ENCODE data around the gene AKAP8L.
"Not testable (repeated sequence)": the region's sequence is repeated elsewhere in the genome, so short reads cannot be mapped to it uniquely, and the experiment has no call there.

The AKAP8L gene

DNA sequence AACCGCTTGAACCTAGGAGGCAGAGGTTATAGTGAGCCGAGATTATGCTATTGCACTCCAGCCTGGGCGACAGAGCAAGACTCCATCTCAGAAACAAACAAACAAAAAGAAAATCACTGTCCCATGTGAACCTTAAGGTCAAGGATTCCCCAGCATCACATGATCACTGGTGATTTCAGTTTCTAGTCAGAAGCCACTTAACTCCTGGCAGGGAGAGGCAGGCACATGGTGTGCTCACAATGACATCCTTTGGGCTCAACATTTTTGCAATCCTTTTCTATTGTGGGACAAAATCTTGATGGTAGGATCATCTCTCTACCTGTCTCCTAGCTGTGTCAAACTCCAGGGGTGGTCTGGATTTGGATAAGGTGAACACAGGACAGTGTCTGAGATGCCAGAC is 51.3 kb downstream of the AKAP8L start:
- H3K9ac ChIP-seq (ENCODE audit: low read depth, low read length), result no peak overlapping the region
- no peaks in the 10 kb centered on the region for H3K4me1 ChIP-seq (ENCODE audit: insufficient read depth, low read length)
- H3K36me3 ChIP-seq (ENCODE audit: insufficient read depth, low read length), result peaks cover 29% of the 10 kb centered on the region
- no peaks in the 10 kb centered on the region for H3K9me3 ChIP-seq (ENCODE audit: control insufficient read depth, insufficient read depth, low read length)

DNA sequence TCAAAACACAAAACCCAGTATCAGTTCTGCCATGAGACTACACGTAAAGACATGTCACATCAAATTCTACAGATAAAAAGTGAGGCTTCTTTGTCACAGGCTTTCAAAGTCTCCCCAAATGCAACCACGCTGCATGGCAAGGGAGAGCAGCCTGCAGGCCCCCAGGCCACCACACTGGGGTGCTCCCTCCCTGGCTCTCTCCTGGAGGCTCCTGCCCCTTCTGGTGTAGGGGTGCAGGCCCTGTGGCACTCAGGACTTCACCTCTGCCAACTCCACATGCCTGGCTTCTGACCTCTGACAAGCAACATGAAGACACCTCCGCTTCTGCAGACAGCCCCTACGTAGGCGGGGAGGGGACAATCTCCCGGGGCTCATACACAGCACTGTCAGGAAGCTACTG is 53.5 kb downstream of the AKAP8L start:
- peaks cover 38% of the 10 kb centered on the region for H3K36me3 ChIP-seq (ENCODE audit: insufficient read depth, low read length)

DNA sequence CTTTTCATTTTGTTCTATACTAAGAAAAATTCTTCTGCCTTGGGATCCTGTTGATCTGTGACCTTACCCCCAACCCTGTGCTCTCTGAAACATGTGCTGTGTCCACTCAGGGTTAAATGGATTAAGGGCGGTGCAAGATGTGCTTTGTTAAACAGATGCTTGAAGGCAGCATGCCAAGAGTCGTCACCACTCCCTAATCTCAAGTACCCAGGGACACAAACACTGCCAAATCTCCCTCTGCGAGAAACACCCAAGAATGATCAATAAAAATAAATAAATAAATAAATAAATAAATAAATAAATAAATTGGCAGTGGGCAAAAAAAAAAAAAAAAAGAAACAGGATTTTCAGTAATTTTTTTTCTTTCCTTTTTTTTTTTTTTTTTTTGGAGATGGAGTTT is 55.0 kb downstream of the AKAP8L start:
- not testable (repeated sequence) for H3K4me1 ChIP-seq (ENCODE audit: insufficient read depth, low read length); H3K9ac ChIP-seq (ENCODE audit: low read depth, low read length); H3K9me3 ChIP-seq (ENCODE audit: control insufficient read depth, insufficient read depth, low read length)
- peaks cover 43% of the 10 kb centered on the region for H3K36me3 ChIP-seq (ENCODE audit: insufficient read depth, low read length)

More for the DNA sequence above, 53.5 kb downstream of the AKAP8L start:
- Histone ChIP-seq H3K9ac (ENCODE audit: low read depth, low read length) (no peak overlapping the region), H3K9me3 (ENCODE audit: control insufficient read depth, insufficient read depth, low read length) (no peaks in the 10 kb centered on the region), H3K4me1 (ENCODE audit: insufficient read depth, low read length) (no peaks in the 10 kb centered on the region)

DNA sequence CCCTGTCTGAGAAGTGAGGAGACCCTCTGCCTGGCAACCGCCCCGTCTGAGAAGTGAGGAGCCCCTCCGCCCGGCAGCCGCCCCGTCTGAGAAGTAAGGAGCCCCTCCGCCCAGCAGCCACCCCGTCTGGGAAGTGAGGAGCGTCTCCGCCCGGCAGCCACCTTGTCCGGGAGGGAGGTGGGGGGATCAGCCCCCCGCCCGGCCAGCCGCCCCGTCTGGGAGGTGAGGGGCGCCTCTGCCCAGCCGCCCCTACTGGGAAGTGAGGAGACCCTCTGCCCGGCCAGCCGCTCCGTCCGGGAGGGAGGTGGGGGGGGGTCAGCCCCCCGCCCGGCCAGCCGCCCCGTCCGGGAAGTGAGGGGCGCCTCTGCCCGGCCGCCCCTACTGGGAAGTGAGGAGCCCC is 55.7 kb downstream of the AKAP8L start:
- not testable (repeated sequence) for H3K9me3 ChIP-seq (ENCODE audit: control insufficient read depth, insufficient read depth, low read length)
- H3K36me3 ChIP-seq (ENCODE audit: insufficient read depth, low read length), result peaks cover 49% of the 10 kb centered on the region

DNA sequence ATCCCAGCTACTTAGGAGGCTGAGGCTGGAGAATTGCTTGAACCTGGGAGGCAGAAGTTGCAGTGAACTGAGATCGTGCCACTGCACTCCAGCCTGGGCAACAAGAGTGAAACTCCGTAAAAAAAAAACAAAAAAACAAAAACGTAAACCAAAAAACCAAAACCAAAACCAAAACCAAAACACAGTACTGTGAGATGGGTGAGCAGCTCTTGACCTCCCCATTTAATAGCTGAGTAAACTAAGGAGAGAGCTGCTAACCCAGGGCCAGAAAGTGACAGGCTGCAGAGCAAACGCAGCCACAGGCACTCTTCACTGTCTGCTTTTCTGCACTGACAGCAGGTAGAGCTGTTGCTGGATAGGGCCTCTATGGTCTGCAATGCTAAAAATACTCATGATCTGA is 58.8 kb downstream of the AKAP8L start:
- H3K36me3 ChIP-seq (ENCODE audit: insufficient read depth, low read length), result peaks cover 45% of the 10 kb centered on the region
- H3K4me1 ChIP-seq (ENCODE audit: insufficient read depth, low read length); H3K9me3 ChIP-seq (ENCODE audit: control insufficient read depth, insufficient read depth, low read length); H3K9ac ChIP-seq (ENCODE audit: low read depth, low read length): not testable (repeated sequence)

More for the DNA sequence above, 55.7 kb downstream of the AKAP8L start:
- not testable (repeated sequence) for H3K9ac ChIP-seq (ENCODE audit: low read depth, low read length); H3K4me1 ChIP-seq (ENCODE audit: insufficient read depth, low read length)

DNA sequence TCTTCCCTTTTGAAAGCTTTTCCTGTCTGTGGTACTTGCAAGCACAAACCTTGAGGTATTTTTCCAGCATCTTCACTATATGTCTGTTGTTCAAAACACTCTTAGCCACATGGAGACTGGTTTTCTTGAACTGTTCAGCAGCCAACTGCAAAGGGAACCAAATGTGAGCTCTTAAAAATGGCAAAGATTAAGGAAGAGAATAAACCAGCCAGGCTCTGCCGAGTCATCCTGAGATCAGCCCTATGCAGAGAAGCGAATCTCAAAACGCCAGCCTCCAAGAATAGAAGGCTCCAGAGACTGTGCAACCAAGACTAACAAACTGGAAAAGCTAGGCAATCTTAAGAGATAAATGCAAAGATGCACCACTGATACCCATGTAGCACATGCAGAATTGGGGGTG is 59.9 kb downstream of the AKAP8L start:
- H3K9ac ChIP-seq (ENCODE audit: low read depth, low read length), result no peak overlapping the region

DNA sequence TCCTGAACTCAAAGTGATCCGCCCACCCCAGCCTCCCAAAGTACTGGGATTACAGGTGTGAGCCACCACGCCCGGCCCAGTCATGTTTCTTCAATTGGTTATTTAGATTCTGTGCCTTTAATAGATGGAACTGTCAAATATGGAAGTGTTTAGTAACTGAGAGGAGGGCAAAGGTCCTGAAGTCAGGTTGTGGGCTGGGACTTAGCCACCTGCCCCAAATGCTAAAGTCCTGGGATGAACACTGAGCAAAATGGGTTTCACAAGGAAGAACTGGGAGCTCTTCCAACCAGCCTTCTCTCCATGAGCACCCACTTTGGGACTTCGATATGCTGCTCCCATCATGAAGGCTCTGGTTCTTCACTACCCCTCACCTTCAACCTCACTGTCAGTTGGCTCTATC is 60.9 kb downstream of the AKAP8L start:
- Histone ChIP-seq H3K36me3 (ENCODE audit: insufficient read depth, low read length) (peaks cover 46% of the 10 kb centered on the region), H3K9me3 (ENCODE audit: control insufficient read depth, insufficient read depth, low read length) (no peaks in the 10 kb centered on the region), H3K4me1 (ENCODE audit: insufficient read depth, low read length) (no peaks in the 10 kb centered on the region), H3K9ac (ENCODE audit: low read depth, low read length) (no peak overlapping the region)

More for the DNA sequence above, 59.9 kb downstream of the AKAP8L start:
- peaks cover 46% of the 10 kb centered on the region for H3K36me3 ChIP-seq (ENCODE audit: insufficient read depth, low read length)
- H3K4me1 ChIP-seq (ENCODE audit: insufficient read depth, low read length), result no peaks in the 10 kb centered on the region
- H3K9me3 ChIP-seq (ENCODE audit: control insufficient read depth, insufficient read depth, low read length), result no peaks in the 10 kb centered on the region

DNA sequence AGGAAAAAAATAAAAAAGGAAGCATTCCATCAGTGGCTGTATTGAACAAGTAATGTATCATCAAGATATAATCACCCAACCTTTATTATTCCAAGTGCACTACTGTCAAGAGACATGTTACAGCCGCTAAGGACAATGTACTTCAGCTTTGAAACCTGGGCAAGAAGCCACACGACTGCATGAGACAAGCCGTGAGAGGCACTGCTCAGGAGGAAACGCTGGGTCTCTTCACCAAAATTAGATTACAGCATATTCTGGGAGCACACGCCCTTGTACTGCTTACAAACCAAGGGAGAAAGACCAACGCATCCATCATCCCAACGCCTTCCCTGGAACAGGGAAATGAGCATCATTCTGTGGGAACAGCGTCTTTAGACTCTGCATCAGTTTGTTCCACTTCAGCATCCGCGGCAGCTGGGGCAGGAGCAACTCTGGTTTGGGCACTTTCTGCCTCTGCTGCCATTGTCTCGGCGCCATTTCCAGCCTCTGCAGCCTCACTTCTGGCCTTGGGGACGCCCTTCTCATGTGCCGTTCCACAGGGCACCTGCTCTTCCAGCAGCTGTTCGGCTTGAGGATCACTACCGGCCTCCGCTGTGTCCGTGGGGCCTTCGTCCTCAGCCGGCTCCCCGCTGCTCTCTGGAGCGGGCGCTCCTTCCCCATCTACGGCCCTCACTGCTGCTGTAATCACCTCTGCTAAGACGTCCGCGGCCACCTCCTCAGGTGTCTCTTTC is 64.1 kb downstream of the AKAP8L start:
- no peaks in the 10 kb centered on the region for H3K9me3 ChIP-seq (ENCODE audit: control insufficient read depth, insufficient read depth, low read length)
- H3K4me1 ChIP-seq (ENCODE audit: insufficient read depth, low read length), result no peaks in the 10 kb centered on the region
- H3K9ac ChIP-seq (ENCODE audit: low read depth, low read length), result no peak overlapping the region
- peaks cover 25% of the 10 kb centered on the region for H3K36me3 ChIP-seq (ENCODE audit: insufficient read depth, low read length)

DNA sequence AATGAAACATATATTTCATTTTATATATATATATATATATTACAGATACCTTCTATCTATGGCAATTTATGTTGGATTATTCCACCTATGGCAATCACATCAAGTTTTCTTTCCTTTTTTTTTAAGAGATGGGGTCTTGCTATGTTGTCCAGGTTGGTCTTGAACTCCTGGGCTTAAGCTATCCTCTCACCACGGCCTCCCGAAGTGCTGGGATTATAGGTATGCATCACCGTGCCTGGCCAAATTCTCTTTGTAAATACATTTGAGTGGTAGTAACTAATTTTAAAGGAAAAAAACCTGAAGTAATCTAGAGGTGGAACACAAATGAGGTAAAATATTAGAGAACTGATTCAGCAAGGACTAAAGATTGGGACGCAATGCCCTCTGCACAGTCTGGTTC is 64.9 kb downstream of the AKAP8L start:
- H3K9ac ChIP-seq (ENCODE audit: low read depth, low read length), result no peak overlapping the region
- no peaks in the 10 kb centered on the region for H3K9me3 ChIP-seq (ENCODE audit: control insufficient read depth, insufficient read depth, low read length)
- peaks cover 21% of the 10 kb centered on the region for H3K36me3 ChIP-seq (ENCODE audit: insufficient read depth, low read length)
- no peaks in the 10 kb centered on the region for H3K4me1 ChIP-seq (ENCODE audit: insufficient read depth, low read length)

DNA sequence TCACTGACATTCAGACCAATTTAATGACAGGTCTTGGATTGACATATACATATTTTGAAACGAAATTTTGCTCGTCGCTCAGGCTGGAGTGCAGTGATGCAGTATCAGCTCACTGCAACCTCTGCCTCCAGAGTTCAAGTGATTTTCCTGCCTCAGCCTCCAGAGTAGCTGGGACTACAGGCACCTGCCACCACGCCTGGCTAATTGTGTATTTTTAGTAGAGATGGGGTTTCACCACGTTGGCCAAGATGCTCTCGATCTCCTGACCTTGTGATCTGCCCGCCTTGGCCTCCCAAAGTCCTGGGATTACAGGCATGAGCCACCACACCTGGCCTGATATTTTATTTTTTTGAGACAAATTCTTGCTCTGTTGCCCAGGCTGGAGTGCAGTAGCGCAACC is 66.3 kb downstream of the AKAP8L start:
- H3K36me3 ChIP-seq (ENCODE audit: insufficient read depth, low read length); H3K9me3 ChIP-seq (ENCODE audit: control insufficient read depth, insufficient read depth, low read length); H3K4me1 ChIP-seq (ENCODE audit: insufficient read depth, low read length); H3K9ac ChIP-seq (ENCODE audit: low read depth, low read length): not testable (repeated sequence)

DNA sequence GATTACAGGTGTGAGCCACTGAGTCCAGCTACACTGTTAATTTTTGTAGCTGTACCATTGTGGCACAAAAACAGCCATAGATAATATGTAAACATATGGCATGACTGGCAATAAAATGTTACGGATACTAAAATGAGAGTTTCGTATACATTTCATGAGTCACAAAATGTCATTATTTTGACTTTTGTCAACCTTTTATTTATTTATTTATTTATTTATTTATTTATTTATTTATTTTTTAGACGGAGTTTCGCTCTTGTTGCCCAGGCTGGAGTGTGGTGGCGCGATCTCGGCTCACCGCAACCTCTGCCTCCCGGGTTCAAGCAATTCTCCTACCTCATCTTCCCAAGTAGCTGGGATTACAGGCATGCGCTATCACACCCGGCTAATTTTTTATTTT is 77.5 kb downstream of the AKAP8L start:
- not testable (repeated sequence) for H3K4me1 ChIP-seq (ENCODE audit: insufficient read depth, low read length); H3K9me3 ChIP-seq (ENCODE audit: control insufficient read depth, insufficient read depth, low read length); H3K36me3 ChIP-seq (ENCODE audit: insufficient read depth, low read length); H3K9ac ChIP-seq (ENCODE audit: low read depth, low read length)

DNA sequence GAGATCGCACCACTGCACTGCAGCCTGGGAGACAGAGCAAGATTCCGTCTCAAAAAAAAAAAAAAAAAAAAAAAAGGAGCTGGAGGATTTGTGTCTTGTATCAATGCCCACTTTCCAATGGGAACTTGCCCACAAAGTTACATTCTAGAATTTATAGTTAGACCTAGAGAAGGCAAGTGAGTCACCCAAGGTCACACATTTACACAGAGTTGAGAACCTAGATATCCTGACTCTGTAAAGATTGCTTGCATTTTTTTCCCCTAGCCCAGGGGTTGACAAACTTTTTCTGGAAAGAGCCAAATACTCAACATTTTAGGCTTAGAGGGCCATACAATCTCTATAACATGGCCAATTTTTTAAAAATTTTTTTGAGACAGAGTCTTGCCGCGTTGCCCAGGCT is 78.7 kb downstream of the AKAP8L start:
- Histone ChIP-seq H3K4me1 (ENCODE audit: insufficient read depth, low read length) (no peaks in the 10 kb centered on the region), H3K9ac (ENCODE audit: low read depth, low read length) (no peak overlapping the region), H3K9me3 (ENCODE audit: control insufficient read depth, insufficient read depth, low read length) (no peaks in the 10 kb centered on the region), H3K36me3 (ENCODE audit: insufficient read depth, low read length) (no peaks in the 10 kb centered on the region)

DNA sequence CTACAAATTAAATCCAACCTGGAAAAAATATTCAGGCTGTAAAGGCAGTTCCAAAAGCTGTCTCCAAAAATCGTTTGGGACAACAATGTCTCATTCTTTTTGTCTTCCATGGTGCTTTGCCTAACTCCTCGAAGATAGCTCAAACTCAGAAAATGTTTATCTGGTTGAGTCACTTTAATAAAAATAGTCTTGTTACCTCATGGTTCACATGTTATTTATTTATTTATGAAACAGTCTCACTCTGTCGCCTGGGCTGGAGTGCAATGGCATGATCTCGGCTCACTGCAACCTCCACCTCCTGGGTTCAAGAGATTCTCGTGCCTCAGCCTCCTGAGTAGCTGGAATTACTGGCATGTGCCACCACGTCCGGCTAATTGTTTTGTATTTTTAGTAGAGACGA is 81.6 kb downstream of the AKAP8L start:
- no peaks in the 10 kb centered on the region for H3K36me3 ChIP-seq (ENCODE audit: insufficient read depth, low read length)
- H3K9ac ChIP-seq (ENCODE audit: low read depth, low read length), result no peak overlapping the region
- H3K4me1 ChIP-seq (ENCODE audit: insufficient read depth, low read length), result no peaks in the 10 kb centered on the region
- H3K9me3 ChIP-seq (ENCODE audit: control insufficient read depth, insufficient read depth, low read length), result no peaks in the 10 kb centered on the region

DNA sequence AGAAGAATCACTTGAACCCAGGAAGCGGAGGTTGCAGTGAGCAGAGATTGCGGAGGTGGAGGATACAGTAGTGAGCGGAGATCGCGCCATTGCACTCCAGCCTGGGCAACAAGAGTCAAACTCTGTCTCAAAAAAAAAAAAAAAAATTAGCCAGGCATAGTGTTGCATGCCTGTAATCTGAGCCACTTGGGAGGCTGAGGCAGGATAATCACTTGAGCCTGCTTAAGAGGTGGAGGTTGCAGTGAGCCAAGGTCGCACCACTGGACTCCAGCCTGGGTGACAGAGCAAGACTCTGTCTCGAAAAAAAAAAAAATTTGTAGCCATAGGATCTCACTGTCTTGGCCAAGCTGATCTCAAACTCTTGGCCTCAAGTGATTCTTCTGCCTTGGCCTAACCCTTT is 82.8 kb downstream of the AKAP8L start:
- H3K9me3 ChIP-seq (ENCODE audit: control insufficient read depth, insufficient read depth, low read length), result not testable (repeated sequence)

DNA sequence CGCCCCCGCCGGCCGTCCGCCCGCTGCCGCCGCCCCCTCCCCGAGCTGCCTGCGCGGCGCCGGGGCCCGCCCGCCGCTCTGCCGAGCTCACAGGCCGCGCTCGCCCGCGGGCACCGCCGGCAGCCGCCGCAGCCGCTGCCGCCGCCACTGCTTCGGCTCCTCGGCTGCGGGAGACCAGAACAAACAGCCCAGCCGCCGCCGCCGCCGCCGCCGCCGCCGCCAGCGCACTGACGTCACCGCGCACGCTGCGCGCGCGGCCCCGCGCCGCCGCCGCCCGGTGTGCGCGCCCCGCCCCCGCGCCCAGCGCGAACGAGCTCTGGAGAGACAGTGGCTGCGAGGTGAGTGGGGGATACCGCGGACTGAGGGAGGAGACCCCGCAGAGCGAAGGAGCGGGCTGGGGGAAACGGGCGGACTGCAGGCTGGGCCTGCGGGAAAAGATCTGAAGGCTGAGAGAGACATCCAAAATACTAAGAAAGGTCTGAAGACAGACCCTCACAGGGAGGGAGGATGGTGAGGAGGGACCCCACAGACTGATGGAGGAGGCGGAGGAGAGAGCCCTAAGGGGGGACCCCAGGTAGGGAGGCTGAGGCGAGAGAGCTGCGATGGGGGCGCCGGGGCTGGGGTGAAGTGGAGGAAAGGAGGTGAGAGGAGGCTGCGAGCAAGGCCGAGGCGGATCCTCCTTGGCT is 86.3 kb downstream of the AKAP8L start, which contains the start of gene BRD4:
Gene BRD4, minus strand, starts transcription at position 229 of the 686 bp plus-strand sequence. CDS start 59,440 bp downstream, outside the sequence.
- no peaks in the 10 kb centered on the region for H3K9me3 ChIP-seq (ENCODE audit: control insufficient read depth, insufficient read depth, low read length)
- H3K4me1 ChIP-seq (ENCODE audit: insufficient read depth, low read length), result peaks cover 13% of the 10 kb centered on the region
- H3K36me3 ChIP-seq (ENCODE audit: insufficient read depth, low read length), result peaks cover 3% of the 10 kb centered on the region; the same call in 1 of the 2 replicates
- H3K9ac ChIP-seq (ENCODE audit: low read depth, low read length), result peak within 1 kb of the TSS; percentile 96

More for the DNA sequence above, 82.8 kb downstream of the AKAP8L start:
- H3K36me3 ChIP-seq (ENCODE audit: insufficient read depth, low read length); H3K4me1 ChIP-seq (ENCODE audit: insufficient read depth, low read length); H3K9ac ChIP-seq (ENCODE audit: low read depth, low read length): not testable (repeated sequence)
